ENCODE measurements around the gene DDX19B. TPM values are rescaled to one million over a fixed set of nuclear protein-coding genes. Genes with fewer than 3 reads are reported as not detected.

The DDX19B gene
- total and polyA plus RNA-seq, 2 donors from 2014 or later, result 25.6 to 33.4 TPM

DNA sequence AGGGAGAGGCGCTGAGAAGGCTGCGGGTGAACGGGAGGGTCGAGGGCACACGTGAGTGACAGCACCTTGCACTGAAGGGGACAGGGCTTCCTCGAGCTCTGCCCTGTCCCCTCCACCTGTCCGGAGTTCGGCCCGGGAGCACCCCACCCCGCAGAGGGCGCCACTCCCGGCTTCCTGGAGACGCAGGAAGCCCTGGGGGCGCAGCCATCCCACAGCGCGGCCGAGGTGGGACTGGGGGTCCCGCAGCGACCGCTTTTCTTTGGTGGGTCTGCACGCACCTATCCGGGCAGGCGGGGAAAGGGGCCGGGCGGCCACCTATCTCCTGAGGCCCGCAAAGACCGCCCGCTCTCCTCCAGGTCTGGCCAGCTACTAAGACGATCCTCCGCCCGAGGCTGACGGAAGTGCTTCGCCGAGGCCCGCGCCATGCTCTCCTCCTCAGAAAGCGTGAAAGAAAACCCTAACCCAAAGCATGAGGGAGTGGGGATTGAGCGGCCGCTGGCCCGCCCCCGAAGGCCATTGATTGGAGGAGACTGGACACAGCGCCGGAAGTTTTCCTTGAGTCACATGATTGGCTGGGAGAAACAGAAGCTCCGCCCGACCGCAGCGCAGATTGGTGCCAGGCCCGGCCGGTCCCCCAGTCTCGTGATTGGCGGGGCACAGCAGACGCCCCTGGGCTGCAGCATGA is 82.1 kb downstream of the DDX19B start:
- intact Hi-C loops (cut with DNase I), result no loop called here

GRCh38 chr16:70381604-70382342 is 82.8 kb downstream of the DDX19B start:
- DNase-seq, result no peak
- Histone ChIP-seq H3K27me3 (ENCODE audit: control insufficient read depth, insufficient read depth, low read length) (no peaks in the 10 kb centered on the region), H3K27ac (ENCODE audit: low read depth in 2 of 2, low read length in 2 of 2) (peak overlapping the region in 1 of 2 donors; percentile 41), H3K36me3 (ENCODE audit: control insufficient read depth in 2 of 3, insufficient read depth in 3 of 3, low read length in 3 of 3) (peaks cover 0 to 2% (median 2%) of the 10 kb centered on the region in 3 donors), H3K4me3 (ENCODE audit: low read length in 3 of 3) (peak overlapping the region; percentile 31 to 73 (median 42)), H3K4me1 (ENCODE audit: control insufficient read depth in 2 of 3, insufficient read depth in 2 of 3, low read depth in 1 of 3, low read length in 3 of 3) (peaks cover 0 to 6% (median 0%) of the 10 kb centered on the region in 3 donors), H3K9me3 (ENCODE audit: control insufficient read depth in 2 of 3, insufficient read depth in 1 of 3, low read length in 3 of 3) (no peaks in the 10 kb centered on the region), H3K9ac (ENCODE audit: low read length in 3 of 3) (peak overlapping the region in 1 of 3 donors; percentile 34)
- intact Hi-C loops (cut with DNase I), result no loop called here
- TF ChIP-seq CTCF (IDR thresholded peaks at IDR 0.05; ENCODE audit: borderline replicate concordance, extremely low read depth, insufficient read depth), result no peak
- FAIRE-seq, result no peak

More for the DNA sequence above, 82.1 kb downstream of the DDX19B start:
- H3K36me3 ChIP-seq (ENCODE audit: control insufficient read depth in 2 of 3, insufficient read depth in 3 of 3, low read length in 3 of 3), result peaks cover 0 to 2% (median 2%) of the 10 kb centered on the region in 3 donors
- peaks cover 0 to 6% (median 0%) of the 10 kb centered on the region in 3 donors for H3K4me1 ChIP-seq (ENCODE audit: control insufficient read depth in 2 of 3, insufficient read depth in 2 of 3, low read depth in 1 of 3, low read length in 3 of 3)
- FAIRE-seq (peak; percentile 93), DNase-seq (peak; percentile 97 to 99 (median 98))
- peak overlapping the region; percentile 52 to 74 (median 53) for H3K4me3 ChIP-seq (ENCODE audit: low read length in 3 of 3)
- no peaks in the 10 kb centered on the region for H3K27me3 ChIP-seq (ENCODE audit: control insufficient read depth, insufficient read depth, low read length)
- no peak for TF ChIP-seq CTCF (IDR thresholded peaks at IDR 0.05; ENCODE audit: borderline replicate concordance, extremely low read depth, insufficient read depth)
- peak overlapping the region; percentile 11 to 77 (median 32) for H3K9ac ChIP-seq (ENCODE audit: low read length in 3 of 3)
- peak overlapping the region; percentile 41 to 59 for H3K27ac ChIP-seq (ENCODE audit: low read depth in 2 of 2, low read length in 2 of 2)
- H3K9me3 ChIP-seq (ENCODE audit: control insufficient read depth in 2 of 3, insufficient read depth in 1 of 3, low read length in 3 of 3), result no peaks in the 10 kb centered on the region

DNA sequence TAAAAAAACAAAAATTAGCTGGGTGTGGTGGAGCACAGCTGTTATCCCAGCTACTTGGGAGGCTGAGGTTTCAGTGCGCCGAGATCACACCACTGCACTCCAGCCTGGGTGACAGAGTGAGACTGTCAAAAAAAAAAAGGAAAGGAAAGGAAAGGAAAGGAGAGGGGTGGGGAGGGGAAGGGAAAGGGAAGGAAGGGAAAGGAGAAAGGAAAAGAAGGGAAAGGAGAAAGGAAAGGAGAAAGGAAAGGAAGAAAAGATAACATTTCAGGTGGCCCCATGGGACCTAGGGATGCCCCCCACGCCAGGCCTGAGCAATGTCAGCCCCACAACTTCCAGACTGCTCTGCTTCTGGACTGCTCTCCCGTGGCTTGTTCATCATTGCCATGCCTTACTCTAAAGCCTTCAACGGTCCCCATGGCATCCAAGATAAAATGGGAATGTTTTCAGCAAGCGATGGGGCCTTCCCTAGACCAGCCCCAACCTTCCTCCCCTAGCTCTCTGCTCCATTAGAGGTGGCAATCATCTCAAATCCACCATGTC is 84.5 kb downstream of the DDX19B start:
- Histone ChIP-seq H3K27me3 (ENCODE audit: control insufficient read depth, insufficient read depth, low read length) (no peaks in the 10 kb centered on the region), H3K9ac (ENCODE audit: low read length in 3 of 3) (no peak overlapping the region), H3K4me3 (ENCODE audit: low read length in 3 of 3) (no peak overlapping the region), H3K9me3 (ENCODE audit: control insufficient read depth in 2 of 3, insufficient read depth in 1 of 3, low read length in 3 of 3) (no peaks in the 10 kb centered on the region), H3K27ac (ENCODE audit: low read depth in 2 of 2, low read length in 2 of 2) (no peak overlapping the region), H3K36me3 (ENCODE audit: control insufficient read depth in 2 of 3, insufficient read depth in 3 of 3, low read length in 3 of 3) (peaks cover 0 to 4% (median 2%) of the 10 kb centered on the region in 3 donors), H3K4me1 (ENCODE audit: control insufficient read depth in 2 of 3, insufficient read depth in 2 of 3, low read depth in 1 of 3, low read length in 3 of 3) (peaks cover 0 to 6% (median 0%) of the 10 kb centered on the region in 3 donors)
- no peak for TF ChIP-seq CTCF (IDR thresholded peaks at IDR 0.05; ENCODE audit: borderline replicate concordance, extremely low read depth, insufficient read depth)
- intact Hi-C loops (cut with DNase I), result no loop called here
- DNase-seq (no peak), FAIRE-seq (no peak)

Other genes starting within 250 kb of the DDX19B start
- gene PDPR, start 184.9 kb upstream of the DDX19B start, total RNA-seq, result 46.9 TPM
- gene PDPR, start 184.9 kb upstream of the DDX19B start, polyA plus RNA-seq (ENCODE audit: insufficient read depth, low read depth, low replicate concordance), result 7.0 TPM
- gene CLEC18C, start 125.4 kb upstream of the DDX19B start, total RNA-seq, result 0.57 TPM
- 67.9 TPM for gene CLEC18C, start 125.4 kb upstream of the DDX19B start, polyA plus RNA-seq (ENCODE audit: insufficient read depth, low read depth, low replicate concordance)
- 22.6 TPM for gene EXOSC6, start 47.2 kb upstream of the DDX19B start, total RNA-seq
- 13.1 TPM for gene EXOSC6, start 47.2 kb upstream of the DDX19B start, polyA plus RNA-seq (ENCODE audit: insufficient read depth, low read depth, low replicate concordance)
- 111 TPM for gene AARS1, start 9.7 kb upstream of the DDX19B start, total RNA-seq
- gene AARS1, start 9.7 kb upstream of the DDX19B start, polyA plus RNA-seq (ENCODE audit: insufficient read depth, low read depth, low replicate concordance), result 58.2 TPM
- gene DDX19A, start 47.7 kb downstream of the DDX19B start, total RNA-seq, result 34.8 TPM
- 19.8 TPM for gene DDX19A, start 47.7 kb downstream of the DDX19B start, polyA plus RNA-seq (ENCODE audit: insufficient read depth, low read depth, low replicate concordance)
- 28.6 TPM for gene ST3GAL2, start 139.9 kb downstream of the DDX19B start, total RNA-seq
- 10.6 TPM for gene ST3GAL2, start 139.9 kb downstream of the DDX19B start, polyA plus RNA-seq (ENCODE audit: insufficient read depth, low read depth, low replicate concordance)
- 32.5 TPM for gene FCSK, start 155.4 kb downstream of the DDX19B start, total RNA-seq
- 18.7 TPM for gene FCSK, start 155.4 kb downstream of the DDX19B start, polyA plus RNA-seq (ENCODE audit: insufficient read depth, low read depth, low replicate concordance)
- 69.7 TPM for gene COG4, start 224.4 kb downstream of the DDX19B start, total RNA-seq
- 42.9 TPM for gene COG4, start 224.4 kb downstream of the DDX19B start, polyA plus RNA-seq (ENCODE audit: insufficient read depth, low read depth, low replicate concordance)
- 246 TPM for gene SF3B3, start 224.6 kb downstream of the DDX19B start, total RNA-seq
- gene SF3B3, start 224.6 kb downstream of the DDX19B start, polyA plus RNA-seq (ENCODE audit: insufficient read depth, low read depth, low replicate concordance), result 92.9 TPM

Measured in kidney (tissue), 14 donors.